HCT116 (cell line): ENCODE data around the gene SMR3A. TPM values are rescaled to one million over a fixed set of nuclear protein-coding genes. Genes with fewer than 3 reads are reported as not detected.

ENCODE experiments used
- ATAC-seq: fragments of 200-7000 bp; cut with Tn5 transposase; 2 replicates; pipeline ENCODE4 v1.9.1; 2020; ENCODE audit warnings: mild to moderate bottlenecking, moderate library complexity
- BruUV-seq: library from RNA; stranded (reverse); fragments of 400-500 nt; replicated peaks from 2 replicates; lab custom pipeline; 2021; lab: Mats Ljungman, UMichigan
- CTCF ChIA-PET: fragments of 300-600 bp; sonication (Branson Sonifier 250); formaldehyde crosslinking; loops from one replicate; lab custom pipeline; 2021; ENCODE audit warnings: antibody characterized with exemption; lab: Charles Lee
- POLR2A ChIA-PET: fragments of 300-600, 350-600 bp; sonication (Branson Sonifier 250); formaldehyde crosslinking; loops from one replicate; lab custom pipeline; 2021; ENCODE audit warnings: antibody characterized with exemption; lab: Charles Lee
- RAD21 ChIA-PET, 2 experiments: fragments of 300-600 bp; sonication (Branson Sonifier 250); formaldehyde crosslinking; loops; one replicate each; lab custom pipeline; 2023; ENCODE audit warnings: low total read pairs in 2 of 2; ENCODE audit not compliant: uncharacterized antibody in 2 of 2, unreplicated experiment in 2 of 2, low non-redundant PET in 1 of 2; lab: Charles Lee
- DNase-seq: peaks from one replicate; pipeline ENCODE4 v3.0.0-alpha.2; 2010; ENCODE audit warnings: low read depth, low spot score
- H2AFZ ChIP-seq: fragments of 200-600 bp; shearing (Covaris generic), sonication (generic); 2 replicates; pipeline ENCODE4 v1.6.1; 2017; ENCODE audit warnings: low read depth, mixed run types, mixed read lengths, antibody characterized with exemption, low read length; ENCODE audit not compliant: poor library complexity, severe bottlenecking
- H3K27ac ChIP-seq: 2 replicates; pipeline ENCODE4 v1.5.1; 2012; ENCODE audit warnings: low read depth, low read length
- H3K27me3 ChIP-seq: fragments of 200-600 bp; sonication (generic); 2 replicates; pipeline ENCODE4 v1.6.1; 2016; ENCODE audit warnings: mixed run types, low read length, mixed read lengths; ENCODE audit not compliant: insufficient read depth
- H3K36me3 ChIP-seq, 2 experiments: fragments of 200-500 bp in 1 of 2; fragments of 200-600 bp in 1 of 2; sonication (Bioruptor generic) in 1 of 2; sonication (generic) in 1 of 2; 2 replicates each; pipeline versions ENCODE4 v1.5.1 to v1.6.1; 2014 to 2016; ENCODE audit warnings: low read length in 2 of 2, inconsistent platforms in 1 of 2, mixed read lengths in 1 of 2, mixed run types in 1 of 2; ENCODE audit not compliant: insufficient read depth in 2 of 2, control insufficient read depth in 1 of 2
- H3K4me1 ChIP-seq, 2 experiments: fragments of 200-600 bp in 1 of 2; sonication (generic) in 1 of 2; 2 replicates each; pipeline versions ENCODE4 v1.5.1 to v1.6.1; 2012 to 2017; ENCODE audit warnings: low read length in 2 of 2, inconsistent platforms in 1 of 2, mild to moderate bottlenecking in 1 of 2, mixed read lengths in 1 of 2, mixed run types in 1 of 2, moderate library complexity in 1 of 2; ENCODE audit not compliant: insufficient read depth in 2 of 2, control insufficient read depth in 1 of 2
- H3K4me2 ChIP-seq: fragments of 200-600 bp; sonication (generic); 2 replicates; pipeline ENCODE4 v1.6.1; 2017; ENCODE audit warnings: mixed run types, low read length, mixed read lengths
- H3K4me3 ChIP-seq, 2 experiments: fragments of 200-600 bp in 1 of 2; sonication (generic) in 1 of 2; replicated peaks in 1 of 2; 2 replicates each; pipeline ENCODE4 v1.5.1; 2011 to 2016; ENCODE audit warnings: low read length in 2 of 2, control low read depth in 1 of 2, low read depth in 1 of 2, mild to moderate bottlenecking in 1 of 2, mixed read lengths in 1 of 2, mixed run types in 1 of 2
- H3K79me2 ChIP-seq: fragments of 200-600 bp; sonication (generic); 2 replicates; pipeline ENCODE4 v1.6.1; 2017; ENCODE audit warnings: mild to moderate bottlenecking, mixed run types, low read length, moderate library complexity, mixed read lengths; ENCODE audit not compliant: insufficient read depth
- H3K9ac ChIP-seq: fragments of 200-600 bp; sonication (generic); 2 replicates; pipeline ENCODE4 v1.6.1; 2016; ENCODE audit warnings: low read length, mixed read lengths
- H3K9me2 ChIP-seq: fragments of 200-600 bp; sonication (generic), shearing (Covaris generic); 2 replicates; pipeline ENCODE4 v1.6.1; 2017; ENCODE audit warnings: mixed run types, mild to moderate bottlenecking, moderate library complexity; ENCODE audit not compliant: insufficient read depth
- H3K9me3 ChIP-seq, 2 experiments: fragments of 200-500 bp in 1 of 2; fragments of 200-600 bp in 1 of 2; sonication (Bioruptor generic) in 1 of 2; sonication (generic) in 1 of 2; 2 replicates each; pipeline ENCODE4 v1.6.1; 2014 to 2017; ENCODE audit warnings: low read length in 2 of 2, mixed read lengths in 2 of 2, inconsistent platforms in 1 of 2, low read depth in 1 of 2, mild to moderate bottlenecking in 1 of 2, mixed run types in 1 of 2, moderate library complexity in 1 of 2; ENCODE audit not compliant: control insufficient read depth in 1 of 2, insufficient read depth in 1 of 2
- H4K20me1 ChIP-seq: fragments of 200-600 bp; sonication (generic), shearing (Covaris generic); 2 replicates; pipeline ENCODE4 v1.6.1; 2017; ENCODE audit warnings: mixed run types, mild to moderate bottlenecking, moderate library complexity; ENCODE audit not compliant: insufficient read depth
- CBX3 ChIP-seq: IDR thresholded peaks from 2 replicates; pipeline ENCODE4 v1.6.1; 2012; ENCODE audit warnings: low read depth
- CEBPB ChIP-seq: IDR thresholded peaks from 2 replicates; pipeline ENCODE4 v1.6.1; 2012; ENCODE audit warnings: low read depth
- EGR1 ChIP-seq: IDR thresholded peaks from 2 replicates; pipeline ENCODE4 v1.6.1; 2012; ENCODE audit warnings: low read depth
- ELF1 ChIP-seq: IDR thresholded peaks from 2 replicates; pipeline ENCODE4 v1.6.1; 2012; ENCODE audit warnings: low read depth, borderline replicate concordance
- EZH2 ChIP-seq: fragments of 200-600 bp; sonication (generic); IDR thresholded peaks from 2 replicates; pipeline ENCODE4 v1.6.1; 2017; ENCODE audit warnings: antibody characterized with exemption, mixed run types
- EZH2phosphoT487 ChIP-seq: fragments of 200-600 bp; IDR thresholded peaks from 2 replicates; pipeline ENCODE4 v1.6.1; 2018; ENCODE audit warnings: antibody characterized with exemption, borderline replicate concordance
- JUND ChIP-seq: IDR thresholded peaks from 2 replicates; pipeline ENCODE4 v1.6.1; 2012
- POLR2A ChIP-seq: IDR thresholded peaks from 2 replicates; pipeline ENCODE4 v1.7.0; 2011; ENCODE audit warnings: borderline replicate concordance; ENCODE audit not compliant: insufficient read depth, insufficient read length; ENCODE audit errors: extremely low read depth
- POLR2AphosphoS5 ChIP-seq: IDR thresholded peaks from 2 replicates; pipeline ENCODE4 v1.6.1; 2011; ENCODE audit warnings: mild to moderate bottlenecking, low read depth, low read length, moderate library complexity
- RAD21 ChIP-seq: IDR thresholded peaks from 2 replicates; pipeline ENCODE4 v1.6.1; 2012; ENCODE audit warnings: low read depth, mild to moderate bottlenecking
- SIN3A ChIP-seq: IDR thresholded peaks from 2 replicates; pipeline ENCODE4 v1.6.1; 2012; ENCODE audit warnings: low read depth
- SRF ChIP-seq: IDR thresholded peaks from 2 replicates; pipeline ENCODE4 v1.6.1; 2012; ENCODE audit warnings: low read depth
- TCF7L2 ChIP-seq: IDR thresholded peaks from 2 replicates; pipeline ENCODE4 v1.7.0; 2011; ENCODE audit warnings: borderline replicate concordance, inconsistent platforms; ENCODE audit not compliant: insufficient read depth, insufficient read length; ENCODE audit errors: extremely low read depth
- YY1 ChIP-seq: IDR thresholded peaks from 2 replicates; pipeline ENCODE4 v1.6.1; 2011; ENCODE audit warnings: low read length, low read depth, moderate library complexity, mild to moderate bottlenecking; ENCODE audit not compliant: insufficient replicate concordance; ENCODE audit errors: extremely low read depth
- ZFX ChIP-seq: fragments of 450-650 bp; IDR thresholded peaks from 2 replicates; pipeline ENCODE4 v1.6.1; 2017
- ZNF274 ChIP-seq: fragments of 200-500 bp; sonication (Bioruptor generic); IDR thresholded peaks from 2 replicates; pipeline ENCODE4 v1.6.1; 2014; ENCODE audit warnings: mild to moderate bottlenecking, low read depth, low read length, inconsistent platforms
- intact Hi-C: fragments of 100-400 bp; cut with micrococcal nuclease; formaldehyde crosslinking; loops from 2 replicates; pipeline ENCODE4 v1.10.0; 2022
- total RNA-seq: library from RNA; stranded (reverse); gene quantifications from one replicate; pipeline ENCODE4 v1.2.1, GENCODE V29; 2021; ENCODE audit not compliant: unreplicated experiment
- TF ChIP-seq, protein P1 (sequence below): IDR thresholded peaks from 2 replicates; pipeline ENCODE4 v1.6.1; 2012; ENCODE audit warnings: low read depth
- TF ChIP-seq, protein P2 (sequence below): IDR thresholded peaks from 2 replicates; pipeline ENCODE4 v1.6.1; 2012
- TF ChIP-seq, protein P3 (sequence below): IDR thresholded peaks from 2 replicates; pipeline ENCODE4 v1.6.1; 2011; ENCODE audit warnings: mild to moderate bottlenecking, low read length, moderate library complexity; ENCODE audit not compliant: insufficient replicate concordance; ENCODE audit errors: extremely low read depth

Gene SMR3A
- total RNA-seq, 1 experiment from 2014 or later: not detected

- H3K36me3 ChIP-seq: no peaks in the 10 kb centered on the region
- H2AFZ ChIP-seq: no peak overlapping the region
- DNase-seq (no peak), ATAC-seq (no peak)
- intact Hi-C loops: no loop called here
- TF ChIP-seq ZFX (no peak), YY1 (no peak), JUND (no peak), ZNF274 (no peak), ELF1 (no peak), SIN3A (no peak), SRF (no peak), EZH2phosphoT487 (no peak), CEBPB (no peak), TCF7L2 (no peak), POLR2AphosphoS5 (no peak), RAD21 (no peak), POLR2A (no peak), EZH2 (no peak), EGR1 (no peak), CBX3 (no peak)
- TF ChIP-seq, protein P1, sequence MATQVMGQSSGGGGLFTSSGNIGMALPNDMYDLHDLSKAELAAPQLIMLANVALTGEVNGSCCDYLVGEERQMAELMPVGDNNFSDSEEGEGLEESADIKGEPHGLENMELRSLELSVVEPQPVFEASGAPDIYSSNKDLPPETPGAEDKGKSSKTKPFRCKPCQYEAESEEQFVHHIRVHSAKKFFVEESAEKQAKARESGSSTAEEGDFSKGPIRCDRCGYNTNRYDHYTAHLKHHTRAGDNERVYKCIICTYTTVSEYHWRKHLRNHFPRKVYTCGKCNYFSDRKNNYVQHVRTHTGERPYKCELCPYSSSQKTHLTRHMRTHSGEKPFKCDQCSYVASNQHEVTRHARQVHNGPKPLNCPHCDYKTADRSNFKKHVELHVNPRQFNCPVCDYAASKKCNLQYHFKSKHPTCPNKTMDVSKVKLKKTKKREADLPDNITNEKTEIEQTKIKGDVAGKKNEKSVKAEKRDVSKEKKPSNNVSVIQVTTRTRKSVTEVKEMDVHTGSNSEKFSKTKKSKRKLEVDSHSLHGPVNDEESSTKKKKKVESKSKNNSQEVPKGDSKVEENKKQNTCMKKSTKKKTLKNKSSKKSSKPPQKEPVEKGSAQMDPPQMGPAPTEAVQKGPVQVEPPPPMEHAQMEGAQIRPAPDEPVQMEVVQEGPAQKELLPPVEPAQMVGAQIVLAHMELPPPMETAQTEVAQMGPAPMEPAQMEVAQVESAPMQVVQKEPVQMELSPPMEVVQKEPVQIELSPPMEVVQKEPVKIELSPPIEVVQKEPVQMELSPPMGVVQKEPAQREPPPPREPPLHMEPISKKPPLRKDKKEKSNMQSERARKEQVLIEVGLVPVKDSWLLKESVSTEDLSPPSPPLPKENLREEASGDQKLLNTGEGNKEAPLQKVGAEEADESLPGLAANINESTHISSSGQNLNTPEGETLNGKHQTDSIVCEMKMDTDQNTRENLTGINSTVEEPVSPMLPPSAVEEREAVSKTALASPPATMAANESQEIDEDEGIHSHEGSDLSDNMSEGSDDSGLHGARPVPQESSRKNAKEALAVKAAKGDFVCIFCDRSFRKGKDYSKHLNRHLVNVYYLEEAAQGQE: no peak
- TF ChIP-seq, protein P2, sequence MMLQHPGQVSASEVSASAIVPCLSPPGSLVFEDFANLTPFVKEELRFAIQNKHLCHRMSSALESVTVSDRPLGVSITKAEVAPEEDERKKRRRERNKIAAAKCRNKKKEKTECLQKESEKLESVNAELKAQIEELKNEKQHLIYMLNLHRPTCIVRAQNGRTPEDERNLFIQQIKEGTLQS: no peak
- TF ChIP-seq, protein P3, sequence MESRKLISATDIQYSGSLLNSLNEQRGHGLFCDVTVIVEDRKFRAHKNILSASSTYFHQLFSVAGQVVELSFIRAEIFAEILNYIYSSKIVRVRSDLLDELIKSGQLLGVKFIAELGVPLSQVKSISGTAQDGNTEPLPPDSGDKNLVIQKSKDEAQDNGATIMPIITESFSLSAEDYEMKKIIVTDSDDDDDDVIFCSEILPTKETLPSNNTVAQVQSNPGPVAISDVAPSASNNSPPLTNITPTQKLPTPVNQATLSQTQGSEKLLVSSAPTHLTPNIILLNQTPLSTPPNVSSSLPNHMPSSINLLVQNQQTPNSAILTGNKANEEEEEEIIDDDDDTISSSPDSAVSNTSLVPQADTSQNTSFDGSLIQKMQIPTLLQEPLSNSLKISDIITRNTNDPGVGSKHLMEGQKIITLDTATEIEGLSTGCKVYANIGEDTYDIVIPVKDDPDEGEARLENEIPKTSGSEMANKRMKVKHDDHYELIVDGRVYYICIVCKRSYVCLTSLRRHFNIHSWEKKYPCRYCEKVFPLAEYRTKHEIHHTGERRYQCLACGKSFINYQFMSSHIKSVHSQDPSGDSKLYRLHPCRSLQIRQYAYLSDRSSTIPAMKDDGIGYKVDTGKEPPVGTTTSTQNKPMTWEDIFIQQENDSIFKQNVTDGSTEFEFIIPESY: no peak
- ChIA-PET POLR2A (no interaction called here), CTCF (no interaction called here), RAD21 (no interaction called here)
- no peaks in the 10 kb centered on the region for H4K20me1 ChIP-seq
- no TSS peak for BruUV-seq
- no peak overlapping the region for H3K4me2 ChIP-seq
- H3K4me1 ChIP-seq: no peaks in the 10 kb centered on the region
- no peak overlapping the region for H3K9ac ChIP-seq
- no peak overlapping the region for H3K4me3 ChIP-seq
- H3K9me3 ChIP-seq: no peaks in the 10 kb centered on the region
- no peaks in the 10 kb centered on the region for H3K79me2 ChIP-seq
- no peak overlapping the region for H3K27ac ChIP-seq
- H3K27me3 ChIP-seq: no peaks in the 10 kb centered on the region
- H3K9me2 ChIP-seq: no peaks in the 10 kb centered on the region
These were observed 42.2 kb downstream of the SMR3A start for GRCh38 chr4:70402762-70403161.
